ENCODE data around the gene OR10G4.

DNA sequence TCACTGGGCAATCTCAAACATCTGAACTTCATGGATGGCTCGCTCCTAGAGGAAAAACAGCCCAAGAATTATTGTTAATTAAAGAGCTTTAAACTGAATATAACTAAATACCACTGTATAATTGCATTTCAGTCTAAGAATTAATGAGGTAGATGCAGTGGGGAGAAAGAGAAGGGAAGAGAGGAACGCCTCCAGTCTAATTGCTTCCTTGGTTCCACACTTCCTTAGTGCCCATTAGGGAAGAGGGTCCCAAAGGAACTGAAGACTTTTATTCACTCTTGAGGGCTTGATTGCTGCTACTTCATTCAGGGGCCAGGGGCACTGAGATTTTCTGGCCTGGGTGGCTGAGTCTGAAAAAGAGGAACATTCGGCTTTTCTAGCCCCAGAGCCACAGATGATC is 40.2 kb downstream of the OR10G4 start:
- no peak for TF ChIP-seq CTCF (IDR thresholded peaks at IDR 0.05)
- TF ChIP-seq POLR2A (IDR thresholded peaks at IDR 0.05) = no peak

Data from thyroid gland (tissue), 4 donors.